ENCODE data around the gene LLGL2.
A peak's percentile ranks its signal among the peaks of the same experiment; 100 is the strongest.

The LLGL2 gene

GRCh38 chr17:75491680-75492079, 33.8 kb upstream of the LLGL2 start:
- DNase-seq: no peak

GRCh38 chr17:75492555-75493168, 32.8 kb upstream of the LLGL2 start:
- no peak for DNase-seq

- no peak for DNase-seq
These were observed 31.9 kb upstream of the LLGL2 start for GRCh38 chr17:75493476-75494129.

GRCh38 chr17:75494326-75494877, 31.1 kb upstream of the LLGL2 start:
- no peak for DNase-seq

- DNase-seq: no peak
These were observed 29.5 kb upstream of the LLGL2 start for GRCh38 chr17:75496005-75496404.

GRCh38 chr17:75498039-75498725, 27.3 kb upstream of the LLGL2 start:
- peak; percentile 49 for DNase-seq

- peak; percentile 38 for DNase-seq
These were observed 26.7 kb upstream of the LLGL2 start for GRCh38 chr17:75498726-75499213.

GRCh38 chr17:75499313-75500022, 26.0 kb upstream of the LLGL2 start:
- no peak for DNase-seq

- DNase-seq: no peak
These were observed 24.9 kb upstream of the LLGL2 start for GRCh38 chr17:75500419-75501216.

- DNase-seq: no peak
These were observed 24.0 kb upstream of the LLGL2 start for GRCh38 chr17:75501378-75502071.

- DNase-seq: no peak
These were observed 23.3 kb upstream of the LLGL2 start for GRCh38 chr17:75502072-75502720.

GRCh38 chr17:75502721-75503329, 22.7 kb upstream of the LLGL2 start:
- no peak for DNase-seq

GRCh38 chr17:75503337-75503950, 22.1 kb upstream of the LLGL2 start:
- DNase-seq: no peak

GRCh38 chr17:75503976-75504346, 21.5 kb upstream of the LLGL2 start:
- no peak for DNase-seq

GRCh38 chr17:75504347-75505151, 20.9 kb upstream of the LLGL2 start:
- peak; percentile 70 for DNase-seq

GRCh38 chr17:75505152-75505409, 20.4 kb upstream of the LLGL2 start:
- no peak for DNase-seq

GRCh38 chr17:75505640-75506039, 19.9 kb upstream of the LLGL2 start:
- no peak for DNase-seq

GRCh38 chr17:75506134-75506533, 19.4 kb upstream of the LLGL2 start:
- DNase-seq: no peak

- no peak for DNase-seq
These were observed 18.6 kb upstream of the LLGL2 start for GRCh38 chr17:75506888-75507287.
